PC-9 (cell line): Measurements from ENCODE around the gene NAT8.
"Not testable (repeated sequence)": the region's sequence is repeated elsewhere in the genome, so short reads cannot be mapped to it uniquely, and the experiment has no call there.

ENCODE experiments used
- EZH2 ChIP-seq: fragments of 200-600 bp; sonication (generic); IDR thresholded peaks from 2 replicates; pipeline ENCODE4 v1.8.0; 2017; ENCODE audit warnings: antibody characterized with exemption, low read depth
- TF ChIP-seq, protein P1 (sequence below): fragments of 200-600 bp; sonication (generic); conservative IDR thresholded peaks from 2 replicates; pipeline ENCODE4 v1.6.1; 2017; ENCODE audit warnings: mixed run types, antibody characterized with exemption, mild to moderate bottlenecking, moderate library complexity

- TF ChIP-seq, protein P1, sequence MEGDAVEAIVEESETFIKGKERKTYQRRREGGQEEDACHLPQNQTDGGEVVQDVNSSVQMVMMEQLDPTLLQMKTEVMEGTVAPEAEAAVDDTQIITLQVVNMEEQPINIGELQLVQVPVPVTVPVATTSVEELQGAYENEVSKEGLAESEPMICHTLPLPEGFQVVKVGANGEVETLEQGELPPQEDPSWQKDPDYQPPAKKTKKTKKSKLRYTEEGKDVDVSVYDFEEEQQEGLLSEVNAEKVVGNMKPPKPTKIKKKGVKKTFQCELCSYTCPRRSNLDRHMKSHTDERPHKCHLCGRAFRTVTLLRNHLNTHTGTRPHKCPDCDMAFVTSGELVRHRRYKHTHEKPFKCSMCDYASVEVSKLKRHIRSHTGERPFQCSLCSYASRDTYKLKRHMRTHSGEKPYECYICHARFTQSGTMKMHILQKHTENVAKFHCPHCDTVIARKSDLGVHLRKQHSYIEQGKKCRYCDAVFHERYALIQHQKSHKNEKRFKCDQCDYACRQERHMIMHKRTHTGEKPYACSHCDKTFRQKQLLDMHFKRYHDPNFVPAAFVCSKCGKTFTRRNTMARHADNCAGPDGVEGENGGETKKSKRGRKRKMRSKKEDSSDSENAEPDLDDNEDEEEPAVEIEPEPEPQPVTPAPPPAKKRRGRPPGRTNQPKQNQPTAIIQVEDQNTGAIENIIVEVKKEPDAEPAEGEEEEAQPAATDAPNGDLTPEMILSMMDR, result not testable (repeated sequence)
- not testable (repeated sequence) for TF ChIP-seq EZH2
Observed at GRCh38 chr2:73688494-73688893, 46.3 kb upstream of the NAT8 start.
